GM12864 (cell line): ENCODE results near the gene MZT2A.
A peak's percentile ranks its signal among the peaks of the same experiment; 100 is the strongest.
"Not testable (repeated sequence)": the region's sequence is repeated elsewhere in the genome, so short reads cannot be mapped to it uniquely, and the experiment has no call there.

ENCODE experiments used
- DNase-seq: peaks from one replicate; pipeline ENCODE4 v3.0.0-alpha.2; 2011; ENCODE audit warnings: low read depth
- H3K4me3 ChIP-seq: 2 replicates; pipeline ENCODE4 v1.5.1; 2011; ENCODE audit warnings: mild to moderate bottlenecking, low read depth, low read length, control low read depth
- TF ChIP-seq, protein P1 (sequence below): IDR thresholded peaks from 2 replicates; pipeline ENCODE4 v1.5.1; 2011; ENCODE audit warnings: low read depth, mild to moderate bottlenecking, moderate library complexity, low read length, control low read depth, inconsistent platforms; ENCODE audit errors: missing control alignments

Gene MZT2A

GRCh38 chr2:131527131-131528001 lies 35.2 kb upstream of the MZT2A start, which contains the start of gene CCDC74A:
CCDC74A (plus strand) TSS chr2:131527888; CDS start chr2:131527971, 83 bp downstream.
- not testable (repeated sequence) for DNase-seq
- peak within 1 kb of the TSS; percentile 54 for H3K4me3 ChIP-seq

- not testable (repeated sequence) for H3K4me3 ChIP-seq, DNase-seq
These were observed 33.1 kb upstream of the MZT2A start for GRCh38 chr2:131525256-131525655.

GRCh38 chr2:131521961-131522781 lies 30.0 kb upstream of the MZT2A start:
- H3K4me3 ChIP-seq = no peak overlapping the region
- DNase-seq = no peak
- TF ChIP-seq, protein P1, sequence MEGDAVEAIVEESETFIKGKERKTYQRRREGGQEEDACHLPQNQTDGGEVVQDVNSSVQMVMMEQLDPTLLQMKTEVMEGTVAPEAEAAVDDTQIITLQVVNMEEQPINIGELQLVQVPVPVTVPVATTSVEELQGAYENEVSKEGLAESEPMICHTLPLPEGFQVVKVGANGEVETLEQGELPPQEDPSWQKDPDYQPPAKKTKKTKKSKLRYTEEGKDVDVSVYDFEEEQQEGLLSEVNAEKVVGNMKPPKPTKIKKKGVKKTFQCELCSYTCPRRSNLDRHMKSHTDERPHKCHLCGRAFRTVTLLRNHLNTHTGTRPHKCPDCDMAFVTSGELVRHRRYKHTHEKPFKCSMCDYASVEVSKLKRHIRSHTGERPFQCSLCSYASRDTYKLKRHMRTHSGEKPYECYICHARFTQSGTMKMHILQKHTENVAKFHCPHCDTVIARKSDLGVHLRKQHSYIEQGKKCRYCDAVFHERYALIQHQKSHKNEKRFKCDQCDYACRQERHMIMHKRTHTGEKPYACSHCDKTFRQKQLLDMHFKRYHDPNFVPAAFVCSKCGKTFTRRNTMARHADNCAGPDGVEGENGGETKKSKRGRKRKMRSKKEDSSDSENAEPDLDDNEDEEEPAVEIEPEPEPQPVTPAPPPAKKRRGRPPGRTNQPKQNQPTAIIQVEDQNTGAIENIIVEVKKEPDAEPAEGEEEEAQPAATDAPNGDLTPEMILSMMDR = no peak

DNA sequence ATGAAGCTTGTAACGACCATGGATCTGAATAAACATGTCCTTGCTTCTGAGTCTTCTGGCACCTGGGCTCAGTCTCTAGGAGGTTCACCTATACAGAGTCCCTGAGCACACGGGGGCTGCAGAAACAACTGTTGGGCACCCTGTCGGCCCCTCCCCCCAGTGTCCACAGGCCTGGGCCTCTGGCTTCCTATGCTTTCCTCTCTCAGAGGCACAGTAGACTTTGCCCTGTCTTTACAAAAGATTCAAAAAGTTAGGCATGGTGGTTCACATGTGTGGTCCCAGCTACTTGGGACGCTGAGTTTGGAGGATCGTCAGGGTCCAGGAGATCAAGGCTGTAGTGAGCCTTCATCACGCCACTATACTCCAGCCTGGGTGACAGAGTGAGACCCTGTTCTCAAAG lies 29.3 kb upstream of the MZT2A start:
- H3K4me3 ChIP-seq = not testable (repeated sequence)

GRCh38 chr2:131520526-131520925 lies 28.3 kb upstream of the MZT2A start:
- no peak overlapping the region for H3K4me3 ChIP-seq
- TF ChIP-seq, protein P1 = no peak
- DNase-seq = no peak

More for the DNA sequence above, 29.3 kb upstream of the MZT2A start:
- not testable (repeated sequence) for DNase-seq

GRCh38 chr2:131519871-131520470 lies 27.8 kb upstream of the MZT2A start:
- DNase-seq, H3K4me3 ChIP-seq: not testable (repeated sequence)

GRCh38 chr2:131519466-131519865 lies 27.3 kb upstream of the MZT2A start:
- TF ChIP-seq, protein P1 = no peak
- H3K4me3 ChIP-seq = no peak overlapping the region
- DNase-seq = no peak

DNA sequence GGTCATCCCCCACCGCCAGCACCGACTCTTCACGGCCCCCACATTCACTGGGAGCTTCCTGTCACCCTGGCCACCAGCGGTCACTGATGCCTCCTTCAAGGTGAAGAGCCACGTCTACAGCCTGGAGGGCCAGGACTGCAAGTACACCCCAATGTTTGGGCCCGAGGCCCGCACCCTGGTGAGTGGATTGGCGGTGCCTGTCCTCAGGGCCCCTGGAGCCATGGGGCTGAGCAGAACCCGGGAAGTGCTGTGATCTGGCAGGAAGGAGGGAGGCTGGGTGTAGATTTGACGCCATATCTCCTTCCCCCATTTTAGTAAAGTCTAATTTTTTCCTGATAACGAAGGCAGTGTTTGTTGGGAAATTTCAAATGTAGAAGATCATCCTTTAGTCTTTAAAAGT lies 26.3 kb upstream of the MZT2A start:
- not testable (repeated sequence) for H3K4me3 ChIP-seq, DNase-seq

GRCh38 chr2:131517856-131518255 lies 25.7 kb upstream of the MZT2A start:
- not testable (repeated sequence) for DNase-seq, H3K4me3 ChIP-seq
